GM21367 (cell line): ENCODE data around the gene C1QTNF6.
A peak's percentile ranks its signal among the peaks of the same experiment; 100 is the strongest.
"Not testable (repeated sequence)": the region's sequence is repeated elsewhere in the genome, so short reads cannot be mapped to it uniquely, and the experiment has no call there.

Source experiments
- ATAC-seq: cut with Tn5 transposase; IDR thresholded peaks from one replicate; pipeline ENCODE4 v1.9.1; 2021; ENCODE audit not compliant: unreplicated experiment

Gene C1QTNF6

GRCh38 chr22:37208401-37209139 is 20.5 kb upstream of the C1QTNF6 start:
- no peak for ATAC-seq

GRCh38 chr22:37207981-37208380 is 19.9 kb upstream of the C1QTNF6 start:
- ATAC-seq = no peak

- ATAC-seq = no peak
These were observed 19.1 kb upstream of the C1QTNF6 start for GRCh38 chr22:37206841-37207821.

- no peak for ATAC-seq
These were observed 18.2 kb upstream of the C1QTNF6 start for GRCh38 chr22:37206118-37206840.

DNA sequence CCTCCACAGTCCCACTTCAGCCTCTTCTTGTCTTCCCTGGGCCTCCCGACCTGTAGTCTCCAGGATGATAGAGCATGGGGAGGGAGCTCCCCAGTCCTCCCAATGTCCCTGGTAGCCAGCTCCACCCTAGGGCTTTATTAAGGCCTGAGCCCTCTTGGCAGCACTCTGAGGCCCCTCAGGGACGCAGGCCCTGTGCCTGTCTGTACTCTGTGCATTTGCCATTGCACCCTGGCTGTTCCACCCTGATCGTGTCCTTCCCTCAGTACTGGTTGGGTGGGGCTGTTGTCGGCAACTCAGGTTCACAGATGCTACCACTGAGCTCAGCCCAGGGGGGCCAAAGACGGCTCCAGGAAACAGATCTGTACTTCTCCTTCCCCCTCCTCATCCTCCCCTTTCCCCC is 17.0 kb upstream of the C1QTNF6 start:
- no peak for ATAC-seq

- ATAC-seq = no peak
These were observed 16.1 kb upstream of the C1QTNF6 start for GRCh38 chr22:37204045-37204655.

DNA sequence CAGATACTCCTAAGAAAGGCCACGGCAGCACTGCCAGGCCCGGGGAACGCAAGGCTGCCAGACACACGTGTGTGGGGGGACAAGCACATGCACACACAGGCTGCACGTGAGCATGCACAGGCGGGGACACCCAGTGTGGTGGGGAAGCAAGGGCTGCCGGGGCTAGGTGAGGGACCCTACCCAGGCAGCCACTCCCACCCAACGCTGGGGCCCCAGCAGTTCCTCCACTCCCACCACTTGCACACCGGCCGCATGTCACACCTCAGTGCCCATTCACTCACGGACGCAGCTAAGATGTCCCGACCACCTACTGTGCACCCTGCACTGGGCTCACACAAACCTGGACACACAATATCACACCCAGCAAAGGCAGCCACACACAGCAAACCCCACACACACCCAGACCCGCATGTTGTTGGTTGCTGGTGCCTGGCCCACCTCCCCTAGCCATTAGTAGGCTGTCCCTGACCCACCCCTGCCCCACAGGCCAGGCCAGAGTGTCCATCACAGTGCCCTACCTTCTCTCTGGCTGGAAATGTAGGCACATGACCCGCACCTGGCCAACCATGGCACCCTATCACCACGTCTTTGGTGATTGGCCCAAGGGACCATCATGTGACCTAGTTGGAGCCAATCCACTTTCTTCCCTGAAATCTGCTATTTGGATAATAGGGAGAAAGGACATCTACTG is 15.5 kb upstream of the C1QTNF6 start:
- no peak for ATAC-seq

DNA sequence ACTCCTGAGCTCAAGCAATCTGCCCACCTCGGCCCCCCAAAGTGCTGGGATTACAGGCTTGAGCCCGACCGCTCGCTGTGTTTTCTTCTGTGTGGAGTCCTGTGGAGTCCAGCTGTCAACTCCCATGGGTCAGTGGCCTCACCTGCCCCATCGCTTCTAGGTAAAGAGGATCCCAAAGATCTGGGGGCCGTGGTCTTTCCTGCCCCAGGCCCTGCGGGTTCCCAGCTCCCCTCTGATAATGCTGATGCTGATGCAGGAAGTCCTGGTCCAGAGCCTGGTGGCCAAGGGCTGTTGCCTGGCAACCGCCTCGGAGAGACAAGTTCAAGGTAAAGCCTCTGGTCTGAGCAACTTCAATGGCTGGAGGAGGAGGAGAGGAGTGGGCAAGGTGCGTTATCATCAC is 14.7 kb upstream of the C1QTNF6 start:
- ATAC-seq = no peak

- no peak for ATAC-seq
These were observed 14.0 kb upstream of the C1QTNF6 start for GRCh38 chr22:37202001-37202555.

DNA sequence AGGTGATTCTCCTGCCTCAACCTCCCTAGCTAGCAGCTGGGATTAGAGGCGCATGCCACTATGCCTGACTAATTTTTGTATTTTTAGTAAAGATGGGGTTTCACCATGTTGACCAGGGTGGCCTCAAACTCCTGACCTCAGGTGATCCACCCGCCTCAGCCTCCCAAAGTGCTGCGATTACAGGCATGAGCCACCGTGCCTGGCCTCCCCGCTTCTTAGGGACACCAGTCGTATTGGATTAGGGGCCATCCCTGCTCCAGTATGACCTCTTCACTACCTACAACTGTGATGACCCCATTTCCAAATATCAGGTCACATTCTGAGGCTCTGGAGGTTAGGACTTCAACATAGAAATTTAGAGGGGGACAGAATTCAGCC is 13.4 kb upstream of the C1QTNF6 start:
- not testable (repeated sequence) for ATAC-seq

GRCh38 chr22:37199760-37200108 is 11.7 kb upstream of the C1QTNF6 start:
- ATAC-seq = no peak

DNA sequence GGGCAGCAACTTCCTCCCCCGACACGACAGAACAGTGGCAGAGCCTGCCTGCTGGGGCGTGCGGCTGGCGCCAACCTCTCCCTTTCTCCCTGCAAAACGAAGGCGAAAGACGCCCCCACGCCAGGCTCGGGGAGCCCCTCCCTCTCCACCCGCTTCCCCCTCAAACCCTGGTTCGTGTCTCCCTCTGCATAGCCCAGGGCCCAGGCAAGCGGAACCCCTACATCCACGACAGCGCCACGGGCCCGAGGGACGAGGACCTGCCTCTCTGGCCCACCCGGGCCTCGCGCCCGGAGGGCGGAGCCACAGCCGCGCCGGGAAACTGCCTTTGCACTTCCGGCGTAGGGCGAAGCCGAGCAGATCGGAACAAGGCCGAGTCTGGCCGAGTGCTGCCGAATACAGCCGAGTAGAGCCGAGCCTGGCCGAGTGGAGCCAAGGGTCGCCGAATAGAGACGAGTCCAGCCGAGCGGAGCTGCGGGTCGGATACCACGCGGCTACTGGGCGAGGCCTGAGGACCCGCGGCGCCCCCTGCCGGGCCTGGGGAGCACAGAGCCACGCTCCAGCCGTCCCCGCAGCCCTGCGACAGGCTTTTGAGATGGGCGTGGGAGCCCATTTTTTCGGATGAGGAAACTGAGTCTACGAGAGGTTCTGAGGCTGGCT is 11.2 kb upstream of the C1QTNF6 start:
- ATAC-seq = peak; percentile 79

- ATAC-seq = no peak
These were observed 10.4 kb upstream of the C1QTNF6 start for GRCh38 chr22:37198258-37199102.

GRCh38 chr22:37197451-37198257 is 9.6 kb upstream of the C1QTNF6 start:
- ATAC-seq = no peak

DNA sequence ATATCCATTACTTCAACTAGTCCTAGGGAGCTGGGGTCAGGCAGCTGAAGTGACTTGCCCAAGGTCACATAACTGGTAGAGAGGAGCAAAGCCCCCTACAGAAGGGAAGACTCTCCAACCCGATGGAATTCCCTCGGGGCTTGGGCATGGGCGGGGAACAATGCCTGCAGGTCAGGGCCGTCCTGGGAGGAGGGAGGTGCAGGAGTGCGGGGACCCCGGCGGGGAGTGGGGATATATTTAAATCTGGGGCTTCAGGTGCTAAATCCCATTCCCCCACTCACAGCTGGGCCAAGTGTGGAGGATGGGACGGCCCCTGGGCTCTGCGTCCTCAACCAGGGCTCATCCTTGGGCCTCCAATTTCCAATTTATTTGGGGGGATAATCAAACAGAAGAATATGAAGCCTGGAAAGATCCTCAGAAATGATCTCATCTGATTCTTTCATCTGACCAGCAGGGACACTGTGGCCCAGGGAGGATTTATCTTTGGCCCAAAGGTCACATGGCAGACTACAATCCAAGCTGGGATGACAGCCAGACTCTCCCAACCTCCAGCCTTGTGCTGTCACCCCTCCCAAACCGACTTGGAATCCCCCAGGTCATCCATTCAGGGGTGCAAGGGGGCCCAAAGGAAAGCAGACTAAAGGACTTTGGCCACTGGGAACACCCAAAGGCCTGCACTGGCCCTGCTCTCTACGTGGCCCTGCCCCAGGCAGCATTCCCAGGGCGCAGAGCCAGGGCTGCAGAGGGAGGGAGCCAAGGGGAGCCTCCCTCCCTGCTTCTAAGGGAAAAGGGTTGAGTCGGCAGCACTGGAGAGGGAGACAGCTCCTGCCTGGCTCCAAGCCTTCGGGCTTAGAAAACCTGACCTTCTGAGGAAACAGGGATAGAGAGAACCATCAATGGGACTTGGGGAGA is 8.7 kb upstream of the C1QTNF6 start:
- no peak for ATAC-seq

DNA sequence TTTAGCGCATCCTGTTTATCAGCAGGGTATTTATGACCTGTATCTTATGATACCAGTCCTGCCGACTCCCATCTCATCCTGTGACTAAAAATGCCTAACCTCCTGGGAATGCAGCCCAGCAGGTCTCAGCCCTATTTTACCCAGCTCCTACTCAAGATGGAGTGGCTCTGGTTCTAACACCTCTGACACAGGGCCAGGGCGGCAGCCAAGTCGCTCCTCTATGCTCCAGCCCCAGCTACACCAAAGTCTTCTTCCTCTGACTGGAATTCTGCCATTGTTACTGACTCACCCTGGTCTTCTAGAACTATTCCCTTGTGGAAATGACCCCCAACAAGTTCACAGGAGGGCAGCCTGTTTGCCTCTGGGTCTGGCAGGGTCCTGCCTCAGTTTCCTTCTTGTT is 7.9 kb upstream of the C1QTNF6 start:
- no peak for ATAC-seq

DNA sequence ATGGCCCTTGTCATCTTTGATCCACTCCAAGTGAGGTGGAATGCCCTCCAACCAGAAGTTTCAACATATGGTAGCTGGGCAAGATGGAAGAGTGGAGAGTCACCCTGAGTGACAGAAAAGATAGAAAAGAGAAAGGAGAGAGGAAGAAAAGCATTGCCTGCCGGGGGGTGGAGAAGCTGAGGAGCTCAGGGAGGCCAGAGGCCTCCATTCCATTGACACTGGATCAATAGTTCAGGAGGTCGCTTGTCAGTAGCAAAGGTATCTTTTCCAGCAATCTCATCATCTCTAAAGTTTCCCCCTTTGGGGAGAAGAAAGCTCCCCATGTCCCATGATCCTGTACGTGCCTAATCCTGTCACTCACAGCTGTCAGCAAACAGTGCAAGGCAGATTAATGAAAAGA is 6.7 kb upstream of the C1QTNF6 start:
- ATAC-seq = no peak
